ENCODE results near the gene IGBP1. TPM values are rescaled to one million over a fixed set of nuclear protein-coding genes. Genes with fewer than 3 reads are reported as not detected.
"Not testable (repeated sequence)": the region's sequence is repeated elsewhere in the genome, so short reads cannot be mapped to it uniquely, and the experiment has no call there.

Gene IGBP1
- polyA plus RNA-seq, 1 of the 3 experiments (the other 2 are of a cell fraction): 49.4 TPM

DNA sequence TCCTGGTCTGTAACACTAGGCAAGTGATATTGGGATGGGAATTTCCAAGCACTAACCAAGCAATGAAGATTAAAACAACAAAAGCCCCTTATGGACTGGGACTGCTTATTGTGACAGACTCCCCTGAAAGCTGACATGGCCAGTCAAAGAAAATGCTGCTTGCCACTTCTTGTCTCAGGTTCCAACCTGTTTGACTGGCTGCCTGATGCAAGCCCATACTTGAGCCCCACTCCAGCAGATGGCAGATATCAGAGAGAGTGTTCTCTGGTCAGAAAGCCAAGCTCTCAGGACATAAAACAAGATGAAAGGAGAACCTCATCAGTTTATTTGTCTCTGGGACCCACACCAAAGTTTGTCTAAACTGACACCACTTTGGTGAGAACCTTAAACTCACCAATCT is 15.5 kb upstream of the IGBP1 start:
- H3K27me3 ChIP-seq (ENCODE audit: insufficient read depth): peaks cover 6% of the 10 kb centered on the region; the same call in 1 of the 2 replicates

DNA sequence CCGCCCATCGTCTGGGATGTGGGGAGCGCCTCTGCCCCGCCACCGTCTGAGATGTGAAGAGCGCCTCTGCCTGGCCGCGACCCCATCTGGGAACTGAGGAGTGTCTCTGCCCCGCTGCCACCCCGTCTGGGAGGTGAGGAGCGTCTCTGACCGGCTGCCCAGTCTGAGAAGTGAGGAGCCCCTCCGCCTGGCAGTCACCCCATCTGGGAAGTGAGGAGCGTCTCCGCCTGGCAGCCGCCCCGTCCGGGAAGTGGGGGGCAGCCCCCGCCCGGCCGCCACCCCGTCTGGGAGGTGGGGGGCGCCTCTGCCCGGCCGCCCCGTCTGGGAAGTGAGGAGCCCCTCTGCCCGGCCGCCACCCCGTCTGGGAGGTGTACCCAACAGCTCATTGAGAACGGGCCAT is 10.2 kb upstream of the IGBP1 start:
- POLR2A ChIA-PET; DNase-seq; CTCF ChIA-PET; H3K79me2 ChIP-seq (ENCODE audit: insufficient read depth); H3K4me3 ChIP-seq (ENCODE audit: low read depth in 2 of 2, low read length in 1 of 2); H3F3A ChIP-seq (replicated peaks; ENCODE audit: insufficient read depth); H3K4me1 ChIP-seq (ENCODE audit: control insufficient read depth in 1 of 2, insufficient read depth in 2 of 2, low read depth in 1 of 2, low read length in 1 of 2); H3K4me2 ChIP-seq; H4K20me1 ChIP-seq (ENCODE audit: insufficient read depth); H3K9me3 ChIP-seq; H3K36me3 ChIP-seq (replicated peaks in 1 of 2; ENCODE audit: control insufficient read depth in 1 of 2, insufficient read depth in 2 of 2, low read length in 1 of 2); H2AFZ ChIP-seq (ENCODE audit: low read depth); H3K9me2 ChIP-seq; H3K27me3 ChIP-seq (ENCODE audit: insufficient read depth); H3K9ac ChIP-seq; H3K27ac ChIP-seq (ENCODE audit: low read depth in 2 of 2, low read length in 1 of 2): not testable (repeated sequence)
- 48% methylated on average over 10 of the region's 30 CpGs for WGBS (ENCODE audit: low lambda C conversion rate)

More for the DNA sequence above, 15.5 kb upstream of the IGBP1 start:
- Histone ChIP-seq H3K4me1 (ENCODE audit: control insufficient read depth in 1 of 2, insufficient read depth in 2 of 2, low read depth in 1 of 2, low read length in 1 of 2) (no peaks in the 10 kb centered on the region), H3K79me2 (ENCODE audit: insufficient read depth) (no peaks in the 10 kb centered on the region), H3K36me3 (replicated peaks in 1 of 2; ENCODE audit: control insufficient read depth in 1 of 2, insufficient read depth in 2 of 2, low read length in 1 of 2) (no peaks in the 10 kb centered on the region), H3F3A (replicated peaks; ENCODE audit: insufficient read depth) (no peaks in the 10 kb centered on the region), H3K9ac (no peak overlapping the region), H4K20me1 (ENCODE audit: insufficient read depth) (no peaks in the 10 kb centered on the region), H3K27ac (ENCODE audit: low read depth in 2 of 2, low read length in 1 of 2) (no peak overlapping the region), H3K4me3 (ENCODE audit: low read depth in 2 of 2, low read length in 1 of 2) (no peak overlapping the region), H3K9me3 (no peaks in the 10 kb centered on the region), H3K9me2 (no peaks in the 10 kb centered on the region), H3K4me2 (no peak overlapping the region), H2AFZ (ENCODE audit: low read depth) (no peak overlapping the region)
- POLR2A ChIA-PET: no interaction called here
- CTCF ChIA-PET: interaction anchor here (0.7 kb wide), 1 partner anchor 16 kb away, joined by 3 read pairs; no protein-coding TSS in a partner anchor
- TF ChIP-seq, protein P1, sequence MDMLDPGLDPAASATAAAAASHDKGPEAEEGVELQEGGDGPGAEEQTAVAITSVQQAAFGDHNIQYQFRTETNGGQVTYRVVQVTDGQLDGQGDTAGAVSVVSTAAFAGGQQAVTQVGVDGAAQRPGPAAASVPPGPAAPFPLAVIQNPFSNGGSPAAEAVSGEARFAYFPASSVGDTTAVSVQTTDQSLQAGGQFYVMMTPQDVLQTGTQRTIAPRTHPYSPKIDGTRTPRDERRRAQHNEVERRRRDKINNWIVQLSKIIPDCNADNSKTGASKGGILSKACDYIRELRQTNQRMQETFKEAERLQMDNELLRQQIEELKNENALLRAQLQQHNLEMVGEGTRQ (IDR thresholded peaks at IDR 0.05; ENCODE audit: borderline replicate concordance, low read depth, low read length): no peak
- TF ChIP-seq MEF2A (IDR thresholded peaks at IDR 0.05; ENCODE audit: borderline replicate concordance, low read depth) (no peak), SMC3 (IDR thresholded peaks at IDR 0.05; ENCODE audit: low read depth, low read length) (no peak), ELF1 (IDR thresholded peaks at IDR 0.05) (no peak), EZH2phosphoT487 (IDR thresholded peaks at IDR 0.05; ENCODE audit: borderline replicate concordance, low read depth) (no peak), JUND (IDR thresholded peaks at IDR 0.05) (no peak), TEAD4 (IDR thresholded peaks at IDR 0.05; ENCODE audit: borderline replicate concordance, insufficient read depth) (no peak), MXI1 (IDR thresholded peaks at IDR 0.05; ENCODE audit: low read depth, low read length) (no peak), SIN3A (IDR thresholded peaks at IDR 0.05; ENCODE audit: borderline replicate concordance, low read depth, low read length) (no peak), FOXJ3 (CRISPR knock-in tag; IDR thresholded peaks at IDR 0.05) (no peak), POLR2AphosphoS5 (IDR thresholded peaks at IDR 0.05; ENCODE audit: low read depth, low read length) (no peak), TCF12 (IDR thresholded peaks at IDR 0.05) (no peak), GATA2 (CRISPR knock-in tag; IDR thresholded peaks at IDR 0.05) (no peak)
- TF ChIP-seq, protein P2, sequence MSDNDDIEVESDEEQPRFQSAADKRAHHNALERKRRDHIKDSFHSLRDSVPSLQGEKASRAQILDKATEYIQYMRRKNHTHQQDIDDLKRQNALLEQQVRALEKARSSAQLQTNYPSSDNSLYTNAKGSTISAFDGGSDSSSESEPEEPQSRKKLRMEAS (IDR thresholded peaks at IDR 0.05; ENCODE audit: low read depth): no peak
- TF ChIP-seq, protein P3, sequence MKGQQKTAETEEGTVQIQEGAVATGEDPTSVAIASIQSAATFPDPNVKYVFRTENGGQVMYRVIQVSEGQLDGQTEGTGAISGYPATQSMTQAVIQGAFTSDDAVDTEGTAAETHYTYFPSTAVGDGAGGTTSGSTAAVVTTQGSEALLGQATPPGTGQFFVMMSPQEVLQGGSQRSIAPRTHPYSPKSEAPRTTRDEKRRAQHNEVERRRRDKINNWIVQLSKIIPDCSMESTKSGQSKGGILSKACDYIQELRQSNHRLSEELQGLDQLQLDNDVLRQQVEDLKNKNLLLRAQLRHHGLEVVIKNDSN (IDR thresholded peaks at IDR 0.05; ENCODE audit: borderline replicate concordance, low read depth): no peak
- TF ChIP-seq, protein P4, sequence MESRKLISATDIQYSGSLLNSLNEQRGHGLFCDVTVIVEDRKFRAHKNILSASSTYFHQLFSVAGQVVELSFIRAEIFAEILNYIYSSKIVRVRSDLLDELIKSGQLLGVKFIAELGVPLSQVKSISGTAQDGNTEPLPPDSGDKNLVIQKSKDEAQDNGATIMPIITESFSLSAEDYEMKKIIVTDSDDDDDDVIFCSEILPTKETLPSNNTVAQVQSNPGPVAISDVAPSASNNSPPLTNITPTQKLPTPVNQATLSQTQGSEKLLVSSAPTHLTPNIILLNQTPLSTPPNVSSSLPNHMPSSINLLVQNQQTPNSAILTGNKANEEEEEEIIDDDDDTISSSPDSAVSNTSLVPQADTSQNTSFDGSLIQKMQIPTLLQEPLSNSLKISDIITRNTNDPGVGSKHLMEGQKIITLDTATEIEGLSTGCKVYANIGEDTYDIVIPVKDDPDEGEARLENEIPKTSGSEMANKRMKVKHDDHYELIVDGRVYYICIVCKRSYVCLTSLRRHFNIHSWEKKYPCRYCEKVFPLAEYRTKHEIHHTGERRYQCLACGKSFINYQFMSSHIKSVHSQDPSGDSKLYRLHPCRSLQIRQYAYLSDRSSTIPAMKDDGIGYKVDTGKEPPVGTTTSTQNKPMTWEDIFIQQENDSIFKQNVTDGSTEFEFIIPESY (IDR thresholded peaks at IDR 0.05; ENCODE audit: borderline replicate concordance, low read depth): no peak
- TF ChIP-seq, protein P5, sequence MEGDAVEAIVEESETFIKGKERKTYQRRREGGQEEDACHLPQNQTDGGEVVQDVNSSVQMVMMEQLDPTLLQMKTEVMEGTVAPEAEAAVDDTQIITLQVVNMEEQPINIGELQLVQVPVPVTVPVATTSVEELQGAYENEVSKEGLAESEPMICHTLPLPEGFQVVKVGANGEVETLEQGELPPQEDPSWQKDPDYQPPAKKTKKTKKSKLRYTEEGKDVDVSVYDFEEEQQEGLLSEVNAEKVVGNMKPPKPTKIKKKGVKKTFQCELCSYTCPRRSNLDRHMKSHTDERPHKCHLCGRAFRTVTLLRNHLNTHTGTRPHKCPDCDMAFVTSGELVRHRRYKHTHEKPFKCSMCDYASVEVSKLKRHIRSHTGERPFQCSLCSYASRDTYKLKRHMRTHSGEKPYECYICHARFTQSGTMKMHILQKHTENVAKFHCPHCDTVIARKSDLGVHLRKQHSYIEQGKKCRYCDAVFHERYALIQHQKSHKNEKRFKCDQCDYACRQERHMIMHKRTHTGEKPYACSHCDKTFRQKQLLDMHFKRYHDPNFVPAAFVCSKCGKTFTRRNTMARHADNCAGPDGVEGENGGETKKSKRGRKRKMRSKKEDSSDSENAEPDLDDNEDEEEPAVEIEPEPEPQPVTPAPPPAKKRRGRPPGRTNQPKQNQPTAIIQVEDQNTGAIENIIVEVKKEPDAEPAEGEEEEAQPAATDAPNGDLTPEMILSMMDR (IDR thresholded peaks at IDR 0.05): no peak
- TF ChIP-seq, protein P6, sequence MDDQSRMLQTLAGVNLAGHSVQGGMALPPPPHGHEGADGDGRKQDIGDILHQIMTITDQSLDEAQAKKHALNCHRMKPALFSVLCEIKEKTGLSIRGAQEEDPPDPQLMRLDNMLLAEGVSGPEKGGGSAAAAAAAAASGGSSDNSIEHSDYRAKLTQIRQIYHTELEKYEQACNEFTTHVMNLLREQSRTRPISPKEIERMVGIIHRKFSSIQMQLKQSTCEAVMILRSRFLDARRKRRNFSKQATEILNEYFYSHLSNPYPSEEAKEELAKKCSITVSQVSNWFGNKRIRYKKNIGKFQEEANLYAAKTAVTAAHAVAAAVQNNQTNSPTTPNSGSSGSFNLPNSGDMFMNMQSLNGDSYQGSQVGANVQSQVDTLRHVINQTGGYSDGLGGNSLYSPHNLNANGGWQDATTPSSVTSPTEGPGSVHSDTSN (IDR thresholded peaks at IDR 0.05): no peak
- no peak for DNase-seq
